Globus pallidus (tissue), 1 donor: ENCODE results near the gene MARK4.
"Not testable (repeated sequence)": the region's sequence is repeated elsewhere in the genome, so short reads cannot be mapped to it uniquely, and the experiment has no call there.

ENCODE experiments used
- DNase-seq: peaks from one replicate; pipeline ENCODE4 v3.0.0-alpha.2; 2015; ENCODE audit warnings: low spot score

MARK4 gene

GRCh38 chr19:45244133-45244794 is 6.8 kb upstream of the MARK4 start:
- DNase-seq, result no peak

- no peak for DNase-seq
Observed at GRCh38 chr19:45245334-45245787, 5.7 kb upstream of the MARK4 start, which contains the start of gene EXOC3L2. Gene EXOC3L2 (minus strand): TSS chr19:45245407. CDS start chr19:45239045, 6,362 bp downstream.

GRCh38 chr19:45245826-45246225 is 5.2 kb upstream of the MARK4 start:
- no peak for DNase-seq

- no peak for DNase-seq
Observed at GRCh38 chr19:45247136-45247535, 3.9 kb upstream of the MARK4 start.

GRCh38 chr19:45249261-45250033 is 1.6 kb upstream of the MARK4 start:
- DNase-seq, result no peak

- DNase-seq, result no peak
Observed at GRCh38 chr19:45250216-45250831, 747 bp upstream of the MARK4 start.

- no peak for DNase-seq
Observed at GRCh38 chr19:45251452-45252354, 632 bp downstream of the MARK4 start.

GRCh38 chr19:45253396-45254027 is 2.4 kb downstream of the MARK4 start:
- DNase-seq, result no peak

GRCh38 chr19:45254044-45254531 is 3.0 kb downstream of the MARK4 start:
- no peak for DNase-seq

- no peak for DNase-seq
Observed at GRCh38 chr19:45255611-45256157, 4.6 kb downstream of the MARK4 start.

GRCh38 chr19:45256836-45257235 is 5.8 kb downstream of the MARK4 start:
- DNase-seq, result no peak

GRCh38 chr19:45258862-45259261 is 7.8 kb downstream of the MARK4 start:
- no peak for DNase-seq

GRCh38 chr19:45262570-45262969 is 11.5 kb downstream of the MARK4 start:
- DNase-seq, result no peak

- DNase-seq, result no peak
Observed at GRCh38 chr19:45263013-45263412, 11.9 kb downstream of the MARK4 start.

- DNase-seq, result no peak
Observed at GRCh38 chr19:45264781-45265317, 13.8 kb downstream of the MARK4 start.

GRCh38 chr19:45265375-45265774 is 14.3 kb downstream of the MARK4 start:
- DNase-seq, result no peak

GRCh38 chr19:45267296-45267695 is 16.2 kb downstream of the MARK4 start:
- no peak for DNase-seq

GRCh38 chr19:45269939-45270338 is 18.9 kb downstream of the MARK4 start:
- not testable (repeated sequence) for DNase-seq

- DNase-seq, result no peak
Observed at GRCh38 chr19:45271098-45271734, 20.1 kb downstream of the MARK4 start.

- no peak for DNase-seq
Observed at GRCh38 chr19:45271735-45272108, 20.7 kb downstream of the MARK4 start.
